HFFc6 (cell line): Measurements from ENCODE around the gene DMBT1. TPM values are rescaled to one million over a fixed set of nuclear protein-coding genes. Genes with fewer than 3 reads are reported as not detected.

ENCODE experiments used
- DNase-seq: peaks from one replicate; pipeline ENCODE4 v3.0.0-alpha.2; 2018
- H3K27ac Mint-ChIP-seq: 2 replicates; pipeline ENCODE4 v1.8.0; 2020; ENCODE audit warnings: mild to moderate bottlenecking, mixed read lengths
- H3K27me3 Mint-ChIP-seq: 2 replicates; pipeline ENCODE4 v1.8.0; 2021; ENCODE audit warnings: mild to moderate bottlenecking, moderate library complexity, mixed read lengths; ENCODE audit not compliant: insufficient read depth
- H3K36me3 Mint-ChIP-seq: 2 replicates; pipeline ENCODE4 v1.8.0; 2021; ENCODE audit warnings: low read depth, mixed read lengths
- H3K4me1 Mint-ChIP-seq: 2 replicates; pipeline ENCODE4 v1.8.0; 2020; ENCODE audit warnings: low read depth, mixed read lengths
- H3K4me3 Mint-ChIP-seq: 2 replicates; pipeline ENCODE4 v1.8.0; 2020; ENCODE audit warnings: mild to moderate bottlenecking, moderate library complexity, mixed read lengths
- H3K9me3 Mint-ChIP-seq: 2 replicates; pipeline ENCODE4 v1.8.0; 2020; ENCODE audit warnings: mild to moderate bottlenecking, mixed read lengths
- CTCF ChIP-seq: fragments of 200-600 bp; sonication (generic); IDR thresholded peaks from 2 replicates; pipeline ENCODE4 v1.5.0; 2021; ENCODE audit warnings: antibody characterized with exemption, mild to moderate bottlenecking
- total RNA-seq, 6 experiments: library from RNA; stranded (reverse); fragmentation: NEBNext Ultra II Directional; extraction: Animal tissue kit (Norgen Biotek cat#: 25700); gene quantifications; 2 replicates in 1 of 6; 3 replicates in 5 of 6; pipeline ENCODE4 v1.2.3, GENCODE V29; 2021

The DMBT1 gene
- total RNA-seq, 6 experiments from 2014 or later, result 0.05 to 0.17 (median 0.07) TPM; not detected in 1

GRCh38 chr10:122658356-122659049 is 97.9 kb downstream of the DMBT1 start:
- no peak for TF ChIP-seq CTCF
- peaks cover 9% of the 10 kb centered on the region for H3K27me3 Mint-ChIP-seq

GRCh38 chr10:122659126-122659525 is 98.6 kb downstream of the DMBT1 start:
- peaks cover 9% of the 10 kb centered on the region for H3K27me3 Mint-ChIP-seq
- no peak overlapping the region for H3K27ac Mint-ChIP-seq
- TF ChIP-seq CTCF, result no peak
- H3K4me3 Mint-ChIP-seq, result no peak overlapping the region
- peaks cover 17% of the 10 kb centered on the region; the same call in 1 of the 2 replicates for H3K9me3 Mint-ChIP-seq
- no peak for DNase-seq
- no peaks in the 10 kb centered on the region for H3K4me1 Mint-ChIP-seq
- no peaks in the 10 kb centered on the region for H3K36me3 Mint-ChIP-seq

More at GRCh38 chr10:122658356-122659049, 97.9 kb downstream of the DMBT1 start:
- no peaks in the 10 kb centered on the region for H3K4me1 Mint-ChIP-seq
- peaks cover 17% of the 10 kb centered on the region; the same call in 1 of the 2 replicates for H3K9me3 Mint-ChIP-seq
- H3K27ac Mint-ChIP-seq, result no peak overlapping the region
- H3K36me3 Mint-ChIP-seq, result no peaks in the 10 kb centered on the region
- no peak for DNase-seq
- no peak overlapping the region for H3K4me3 Mint-ChIP-seq

DNA sequence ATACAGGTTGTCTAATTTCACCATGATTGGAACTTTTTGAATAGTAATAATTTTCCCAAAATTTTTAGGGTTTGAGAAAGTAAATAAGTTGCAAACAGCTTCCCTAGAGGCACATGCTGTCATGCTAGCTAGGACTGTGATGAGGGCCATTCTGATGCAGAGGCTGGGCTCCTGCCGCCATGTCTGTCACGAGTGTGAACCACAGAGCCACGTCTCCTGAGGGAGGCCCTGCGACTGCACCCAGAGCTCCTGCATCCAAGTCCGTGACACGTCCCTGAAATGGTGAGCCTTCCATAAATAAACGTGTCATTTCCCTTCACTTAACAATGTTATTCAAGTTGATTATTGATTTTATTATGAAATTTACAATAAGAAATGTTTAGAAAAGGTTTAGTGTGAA is 99.1 kb downstream of the DMBT1 start:
- DNase-seq, result no peak
- TF ChIP-seq CTCF, result no peak
- Mint-ChIP-seq H3K27me3 (peaks cover 9% of the 10 kb centered on the region), H3K36me3 (no peaks in the 10 kb centered on the region), H3K9me3 (peaks cover 17% of the 10 kb centered on the region; the same call in 1 of the 2 replicates), H3K4me1 (no peaks in the 10 kb centered on the region), H3K27ac (no peak overlapping the region), H3K4me3 (no peak overlapping the region)

DNA sequence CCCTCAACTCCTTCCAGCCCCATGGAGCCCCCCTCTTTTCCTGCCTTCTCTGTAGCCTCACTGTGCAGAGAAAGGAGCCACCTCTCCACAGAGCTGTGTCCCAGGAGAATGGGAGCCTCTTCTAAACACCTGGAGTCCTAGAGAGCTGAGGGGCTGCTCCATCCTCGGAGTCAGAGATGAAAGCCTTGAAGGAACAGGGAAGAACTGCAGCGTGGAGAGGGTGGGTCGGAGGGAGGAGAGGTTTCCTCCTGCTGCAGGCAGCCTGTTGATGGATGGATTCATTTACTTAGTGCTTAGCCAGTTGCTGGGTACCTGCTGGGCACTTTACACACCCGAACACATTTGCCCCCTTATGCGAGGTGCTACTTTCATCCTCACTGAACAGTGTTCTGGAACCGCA is 100.1 kb downstream of the DMBT1 start:
- H3K9me3 Mint-ChIP-seq, result peaks cover 25% of the 10 kb centered on the region; the same call in 1 of the 2 replicates
- no peaks in the 10 kb centered on the region for H3K4me1 Mint-ChIP-seq
- H3K27ac Mint-ChIP-seq, result no peak overlapping the region
- DNase-seq, result no peak
- H3K36me3 Mint-ChIP-seq, result no peaks in the 10 kb centered on the region
- no peak overlapping the region for H3K4me3 Mint-ChIP-seq
- no peak for TF ChIP-seq CTCF
- H3K27me3 Mint-ChIP-seq, result peaks cover 7% of the 10 kb centered on the region

GRCh38 chr10:122662231-122662630 is 101.7 kb downstream of the DMBT1 start:
- no peaks in the 10 kb centered on the region for H3K36me3 Mint-ChIP-seq

More at GRCh38 chr10:122662231-122662630, 101.7 kb downstream of the DMBT1 start:
- H3K4me1 Mint-ChIP-seq, result no peaks in the 10 kb centered on the region
- peaks cover 3% of the 10 kb centered on the region for H3K27me3 Mint-ChIP-seq
- TF ChIP-seq CTCF, result no peak
- peaks cover 25% of the 10 kb centered on the region; the same call in 1 of the 2 replicates for H3K9me3 Mint-ChIP-seq
- H3K27ac Mint-ChIP-seq, result no peak overlapping the region
- no peak overlapping the region for H3K4me3 Mint-ChIP-seq
- DNase-seq, result no peak
